Gastrocnemius medialis (tissue), 4 donors: ENCODE results near the gene TGFBR2.

ENCODE experiments used
- POLR2A ChIP-seq, 2 donors: fragments of 450-650 bp; IDR thresholded peaks; one replicate each; pipeline ENCODE4 v1.6.1; 2017; ENCODE audit warnings: antibody characterized with exemption in 2 of 2, mild to moderate bottlenecking in 2 of 2, moderate library complexity in 2 of 2
- TF ChIP-seq, protein P1 (sequence below), 5 experiments: fragments of 450-650 bp in 3 of 5; fragments of 200-600 bp in 2 of 5; sonication (generic) in 2 of 5; IDR thresholded peaks in 4 of 5; conservative IDR thresholded peaks in 1 of 5; 1 replicate in 4 of 5; 2 replicates in 1 of 5; pipeline ENCODE4 v1.5.1; 2016 to 2019; ENCODE audit warnings: antibody characterized with exemption in 5 of 5, mild to moderate bottlenecking in 3 of 5, moderate library complexity in 3 of 5

DNA sequence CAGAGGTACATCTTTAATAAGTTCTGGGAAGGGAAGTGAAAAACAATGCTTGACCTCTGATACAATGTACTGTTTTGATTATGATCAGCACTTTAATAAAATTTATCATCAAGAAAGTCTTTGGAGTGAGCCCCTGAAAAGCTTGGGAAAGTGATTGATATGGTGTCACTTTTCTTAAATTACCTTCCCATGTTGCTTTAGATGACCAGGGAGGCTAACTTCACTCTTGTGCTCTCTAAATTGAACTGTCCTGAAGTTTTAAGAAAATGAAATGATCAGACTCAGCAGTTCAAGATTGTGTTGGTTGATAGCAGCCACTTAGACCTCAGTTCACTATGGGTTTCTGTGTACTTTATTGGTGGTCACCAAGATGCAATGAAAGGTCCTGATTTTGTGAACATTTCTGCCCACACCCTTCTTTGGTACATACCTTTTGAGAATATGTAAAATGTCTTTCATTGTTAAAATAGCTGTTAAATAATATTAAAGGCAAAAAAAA, 15.7 kb downstream of the TGFBR2 start:
- TF ChIP-seq, protein P1, sequence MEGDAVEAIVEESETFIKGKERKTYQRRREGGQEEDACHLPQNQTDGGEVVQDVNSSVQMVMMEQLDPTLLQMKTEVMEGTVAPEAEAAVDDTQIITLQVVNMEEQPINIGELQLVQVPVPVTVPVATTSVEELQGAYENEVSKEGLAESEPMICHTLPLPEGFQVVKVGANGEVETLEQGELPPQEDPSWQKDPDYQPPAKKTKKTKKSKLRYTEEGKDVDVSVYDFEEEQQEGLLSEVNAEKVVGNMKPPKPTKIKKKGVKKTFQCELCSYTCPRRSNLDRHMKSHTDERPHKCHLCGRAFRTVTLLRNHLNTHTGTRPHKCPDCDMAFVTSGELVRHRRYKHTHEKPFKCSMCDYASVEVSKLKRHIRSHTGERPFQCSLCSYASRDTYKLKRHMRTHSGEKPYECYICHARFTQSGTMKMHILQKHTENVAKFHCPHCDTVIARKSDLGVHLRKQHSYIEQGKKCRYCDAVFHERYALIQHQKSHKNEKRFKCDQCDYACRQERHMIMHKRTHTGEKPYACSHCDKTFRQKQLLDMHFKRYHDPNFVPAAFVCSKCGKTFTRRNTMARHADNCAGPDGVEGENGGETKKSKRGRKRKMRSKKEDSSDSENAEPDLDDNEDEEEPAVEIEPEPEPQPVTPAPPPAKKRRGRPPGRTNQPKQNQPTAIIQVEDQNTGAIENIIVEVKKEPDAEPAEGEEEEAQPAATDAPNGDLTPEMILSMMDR (IDR thresholded peaks at IDR 0.05 in 4 of 5, conservative IDR thresholded peaks at IDR 0.05 in 1 of 5): no peak
- no peak for TF ChIP-seq POLR2A (IDR thresholded peaks at IDR 0.05)
